GM23248 (cell line): Measurements from ENCODE around the gene HBM.
"Not testable (repeated sequence)": the region's sequence is repeated elsewhere in the genome, so short reads cannot be mapped to it uniquely, and the experiment has no call there.

ENCODE experiments used
- EZH2 ChIP-seq: fragments of 200-600 bp; sonication (generic); IDR thresholded peaks from 2 replicates; pipeline ENCODE4 v1.6.1; 2018; ENCODE audit warnings: antibody characterized with exemption, mild to moderate bottlenecking; ENCODE audit not compliant: insufficient read depth, poor library complexity, severe bottlenecking
- EZH2phosphoT487 ChIP-seq: fragments of 200-600 bp; sonication (generic); IDR thresholded peaks from 2 replicates; pipeline ENCODE4 v1.6.1; 2018; ENCODE audit warnings: antibody characterized with exemption, moderate library complexity, mild to moderate bottlenecking, low read depth; ENCODE audit not compliant: insufficient read depth

DNA sequence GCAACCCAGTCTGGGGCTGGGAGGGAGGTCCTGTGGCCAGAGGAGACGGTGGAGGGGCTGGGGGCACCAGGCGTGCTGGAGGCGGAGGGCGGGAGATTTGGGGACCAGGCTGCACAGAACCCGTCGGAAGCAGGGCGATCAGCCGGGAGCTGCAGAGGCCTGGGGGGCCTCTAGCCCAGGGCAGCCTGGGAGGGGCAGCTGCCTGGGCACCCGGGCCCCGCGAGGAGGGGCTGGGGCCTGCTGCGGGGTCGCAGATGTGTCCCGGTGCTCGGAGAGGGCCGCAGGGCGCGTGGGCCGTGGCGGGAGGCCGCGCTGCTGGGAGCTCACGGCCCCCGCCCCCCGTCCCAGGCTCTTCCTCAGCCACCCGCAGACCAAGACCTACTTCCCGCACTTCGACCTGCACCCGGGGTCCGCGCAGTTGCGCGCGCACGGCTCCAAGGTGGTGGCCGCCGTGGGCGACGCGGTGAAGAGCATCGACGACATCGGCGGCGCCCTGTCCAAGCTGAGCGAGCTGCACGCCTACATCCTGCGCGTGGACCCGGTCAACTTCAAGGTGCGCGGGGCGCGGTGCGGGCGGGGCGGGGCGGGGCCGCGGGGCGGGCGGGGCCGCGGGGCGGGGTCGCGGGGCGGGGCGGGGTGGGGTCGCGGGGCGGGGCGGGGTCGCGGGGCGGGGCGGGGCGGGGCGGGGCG is 1.5 kb upstream of the HBM start:
- not testable (repeated sequence) for TF ChIP-seq EZH2, EZH2phosphoT487
